UCSD-AML1 (cell line): ENCODE data around the gene ZNF480.
"Not testable (repeated sequence)": the region's sequence is repeated elsewhere in the genome, so short reads cannot be mapped to it uniquely, and the experiment has no call there.

Experiments used
- DNase-seq: peaks from one replicate; lab custom pipeline; 2025; ENCODE audit not compliant: unreplicated experiment; lab: John Stamatoyannopoulos, UW

Gene ZNF480

DNA sequence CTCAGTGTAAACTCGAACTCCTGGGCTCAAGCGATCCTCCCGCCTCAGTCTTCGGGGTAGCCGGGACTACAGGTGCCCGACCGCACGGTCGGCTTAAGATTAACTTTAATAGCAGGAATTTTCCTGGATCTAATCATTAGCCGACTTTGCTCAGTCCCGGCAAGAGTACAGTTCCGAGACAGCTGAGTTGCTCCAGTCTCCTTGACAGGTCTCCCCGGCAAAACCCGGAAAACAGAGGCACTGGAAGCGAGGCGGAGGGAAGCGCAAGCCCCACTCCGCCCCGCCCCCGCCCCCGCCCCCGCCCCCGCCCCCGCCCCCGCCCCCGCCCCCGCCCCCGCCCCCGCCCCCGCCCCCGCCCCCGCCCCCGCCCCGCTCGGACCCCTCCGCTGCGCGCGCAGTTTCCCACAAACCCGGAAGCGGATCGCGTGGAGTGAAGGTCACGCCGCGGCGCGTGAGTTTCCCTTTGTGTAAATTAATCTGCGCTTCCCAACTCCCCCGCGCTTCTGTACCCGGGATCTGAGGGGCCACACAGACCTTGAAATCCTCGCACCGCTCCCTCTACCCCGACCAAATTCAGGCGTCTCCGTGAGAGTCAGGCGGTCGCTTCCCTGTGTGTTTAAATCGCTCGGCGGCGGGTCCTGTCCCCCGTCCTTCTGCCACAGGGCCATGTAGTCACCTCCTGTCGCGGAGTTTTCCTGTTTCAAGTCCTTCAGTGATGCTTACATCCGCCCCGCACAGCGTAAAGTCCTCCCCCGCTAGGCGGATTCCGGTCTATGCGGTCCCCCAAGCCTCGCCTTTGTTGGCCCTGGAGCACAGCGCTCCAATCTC is at the start of gene ZNF480:
Gene ZNF480, plus strand, starts transcription at position 397 of the 828 bp plus-strand sequence. CDS start 3,244 bp downstream, outside the sequence.
- DNase-seq, result peak; percentile 83

- peak; percentile 46 for DNase-seq
These were observed 48.7 kb upstream of the ZNF480 start for GRCh38 chr19:52248241-52248640.

- DNase-seq, result no peak
These were observed 38.5 kb upstream of the ZNF480 start for GRCh38 chr19:52258426-52258825.

DNA sequence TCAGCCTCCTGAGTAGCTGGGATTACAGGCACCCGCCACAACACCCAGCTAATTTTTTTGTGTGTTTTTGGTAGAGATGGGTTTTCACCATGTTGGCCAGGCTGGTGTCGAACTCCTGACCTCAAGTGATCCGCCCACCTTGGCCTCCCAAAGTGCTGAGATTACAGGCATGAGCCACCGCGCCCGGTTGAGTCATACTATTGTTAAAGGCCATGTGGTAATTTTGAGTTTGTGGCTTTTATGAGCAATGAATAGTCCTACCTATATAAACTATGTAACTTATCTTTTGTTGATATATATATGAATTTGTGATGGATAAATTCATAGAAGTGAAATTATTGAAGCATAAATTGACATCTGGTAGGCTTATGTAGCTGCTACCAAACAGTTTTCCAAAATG is 31.4 kb upstream of the ZNF480 start:
- DNase-seq, result not testable (repeated sequence)

- peak; percentile 96 for DNase-seq
These were observed 27.4 kb upstream of the ZNF480 start, which contains the start of gene ZNF766 for GRCh38 chr19:52269338-52270261. Gene ZNF766, plus strand, starts transcription at chr19:52269587. Its CDS starts 27 bp downstream, at chr19:52269614.

DNA sequence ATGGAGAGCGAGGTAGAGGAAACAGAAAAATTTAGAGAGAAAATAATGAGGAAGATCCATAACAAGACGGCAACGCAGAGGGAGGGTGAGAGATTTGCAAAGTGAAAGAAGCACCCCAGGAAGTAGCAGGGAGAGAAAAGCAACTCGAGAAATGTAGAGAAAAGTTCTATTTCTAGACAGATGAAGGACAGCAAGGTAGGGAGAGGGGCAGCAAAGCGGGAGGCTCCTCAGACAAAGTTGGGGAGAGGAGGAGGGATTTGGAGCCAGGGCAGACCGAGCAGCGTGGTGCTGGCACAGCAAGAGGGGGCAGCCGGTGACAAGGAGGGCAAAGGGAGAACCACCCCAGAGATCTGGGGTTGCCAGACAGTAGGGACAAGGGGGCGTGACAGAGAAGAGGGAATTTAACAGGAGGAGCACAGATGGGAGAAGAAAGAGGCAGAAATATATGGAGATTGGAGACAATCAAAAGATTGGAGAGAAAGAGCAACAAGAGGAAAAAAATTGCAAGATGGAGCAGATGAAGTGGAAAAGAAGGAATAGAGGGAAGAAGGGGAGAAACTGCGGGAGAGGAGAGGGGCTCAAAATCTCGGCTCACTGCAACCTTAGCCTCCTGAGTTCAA is 26.6 kb upstream of the ZNF480 start:
- peak; percentile 17 for DNase-seq

GRCh38 chr19:52273301-52273700 is 23.7 kb upstream of the ZNF480 start:
- DNase-seq, result no peak

GRCh38 chr19:52274191-52274590 is 22.8 kb upstream of the ZNF480 start:
- DNase-seq, result no peak

DNA sequence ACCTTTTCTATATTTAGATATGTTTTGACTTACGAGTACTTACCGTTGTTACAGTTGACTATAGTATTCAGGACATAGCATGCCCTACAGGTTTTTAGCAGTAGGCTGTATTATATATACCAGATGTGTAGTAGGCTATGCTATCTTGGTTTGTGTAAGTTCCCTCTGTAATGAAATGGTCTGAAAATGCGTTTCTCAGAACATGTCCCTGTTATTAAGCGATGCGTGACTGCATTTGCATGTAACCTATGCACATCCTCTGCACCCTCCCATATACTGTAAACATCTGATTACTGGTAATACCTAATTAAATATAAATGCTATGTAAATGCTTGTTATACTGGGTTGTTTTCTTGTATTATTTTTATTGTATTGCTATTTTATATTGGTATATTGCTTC is 21.0 kb upstream of the ZNF480 start:
- no peak for DNase-seq

- no peak for DNase-seq
These were observed 19.5 kb upstream of the ZNF480 start for GRCh38 chr19:52277471-52277870.

- DNase-seq, result no peak
These were observed 10.7 kb upstream of the ZNF480 start for GRCh38 chr19:52286256-52286655.

- DNase-seq, result no peak
These were observed 5.2 kb upstream of the ZNF480 start for GRCh38 chr19:52291781-52292180.

GRCh38 chr19:52292946-52293345 is 4.0 kb upstream of the ZNF480 start:
- not testable (repeated sequence) for DNase-seq

GRCh38 chr19:52296400-52296772 is 583 bp upstream of the ZNF480 start:
- DNase-seq, result peak; percentile 31

DNA sequence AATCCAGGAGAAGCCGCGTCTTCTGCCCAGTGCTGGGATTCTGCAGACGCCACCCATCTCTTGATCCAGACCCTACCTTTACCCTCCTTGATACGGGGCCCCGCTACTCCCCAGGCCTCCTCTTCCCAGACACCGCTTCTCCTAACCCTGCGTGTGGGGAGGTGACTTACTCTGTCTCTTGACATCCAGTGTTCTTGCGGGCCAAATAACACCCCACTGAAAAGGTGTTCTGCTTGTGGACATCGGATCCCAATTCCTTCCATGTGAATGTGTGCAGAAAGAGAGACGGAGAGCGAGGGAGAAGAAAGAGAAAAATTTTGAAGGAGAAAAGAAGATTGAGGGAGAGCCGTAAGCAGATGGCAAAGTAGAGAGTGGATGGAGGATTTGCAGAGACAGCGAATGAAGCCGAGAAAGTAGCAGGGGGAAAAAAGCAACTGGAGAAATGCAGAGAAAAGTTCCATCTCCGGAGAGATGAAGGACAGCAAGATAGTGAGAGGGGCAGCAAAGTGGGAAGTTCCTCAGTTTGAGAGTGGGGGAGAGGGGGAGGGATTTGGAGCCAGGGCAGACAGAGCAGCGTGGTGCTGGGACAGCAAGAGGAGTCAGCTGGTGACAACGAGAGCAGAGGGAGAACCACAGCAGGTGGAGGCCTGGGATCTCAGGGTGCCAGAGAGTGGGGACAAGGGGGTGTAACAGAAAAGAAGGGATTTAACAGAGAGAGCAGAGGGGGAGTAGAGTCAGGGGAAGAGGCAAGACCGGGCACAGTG is 814 bp downstream of the ZNF480 start:
- no peak for DNase-seq

GRCh38 chr19:52307275-52307674 is 10.3 kb downstream of the ZNF480 start:
- no peak for DNase-seq

- DNase-seq, result no peak
These were observed 25.5 kb downstream of the ZNF480 start for GRCh38 chr19:52322429-52322828.

GRCh38 chr19:52331757-52332156 is 34.8 kb downstream of the ZNF480 start:
- DNase-seq, result no peak

DNA sequence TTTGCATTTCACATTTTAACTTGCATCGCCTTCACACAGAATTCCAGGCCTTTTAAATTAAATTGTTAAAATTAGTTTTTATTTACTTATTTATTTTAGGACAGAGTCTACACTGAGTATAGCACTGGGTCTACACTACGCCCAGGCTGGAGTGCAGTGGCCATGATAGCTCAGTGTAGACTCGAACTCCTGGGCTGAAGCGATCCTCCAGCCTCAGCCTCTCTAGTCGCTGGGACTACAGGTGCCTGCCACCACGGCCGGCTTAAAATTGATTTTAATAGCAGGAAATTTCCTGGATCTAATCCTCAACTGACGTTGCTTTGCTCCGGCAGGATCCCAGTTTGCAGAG is 38.8 kb downstream of the ZNF480 start:
- no peak for DNase-seq

- DNase-seq, result no peak
These were observed 39.3 kb downstream of the ZNF480 start, which contains the start of gene ZNF610 for GRCh38 chr19:52336117-52336790. Gene ZNF610, plus strand, starts transcription at chr19:52336243. Its CDS starts 12,930 bp downstream, at chr19:52349173.
